ENCODE data around the gene ASB2.

The ASB2 gene

DNA sequence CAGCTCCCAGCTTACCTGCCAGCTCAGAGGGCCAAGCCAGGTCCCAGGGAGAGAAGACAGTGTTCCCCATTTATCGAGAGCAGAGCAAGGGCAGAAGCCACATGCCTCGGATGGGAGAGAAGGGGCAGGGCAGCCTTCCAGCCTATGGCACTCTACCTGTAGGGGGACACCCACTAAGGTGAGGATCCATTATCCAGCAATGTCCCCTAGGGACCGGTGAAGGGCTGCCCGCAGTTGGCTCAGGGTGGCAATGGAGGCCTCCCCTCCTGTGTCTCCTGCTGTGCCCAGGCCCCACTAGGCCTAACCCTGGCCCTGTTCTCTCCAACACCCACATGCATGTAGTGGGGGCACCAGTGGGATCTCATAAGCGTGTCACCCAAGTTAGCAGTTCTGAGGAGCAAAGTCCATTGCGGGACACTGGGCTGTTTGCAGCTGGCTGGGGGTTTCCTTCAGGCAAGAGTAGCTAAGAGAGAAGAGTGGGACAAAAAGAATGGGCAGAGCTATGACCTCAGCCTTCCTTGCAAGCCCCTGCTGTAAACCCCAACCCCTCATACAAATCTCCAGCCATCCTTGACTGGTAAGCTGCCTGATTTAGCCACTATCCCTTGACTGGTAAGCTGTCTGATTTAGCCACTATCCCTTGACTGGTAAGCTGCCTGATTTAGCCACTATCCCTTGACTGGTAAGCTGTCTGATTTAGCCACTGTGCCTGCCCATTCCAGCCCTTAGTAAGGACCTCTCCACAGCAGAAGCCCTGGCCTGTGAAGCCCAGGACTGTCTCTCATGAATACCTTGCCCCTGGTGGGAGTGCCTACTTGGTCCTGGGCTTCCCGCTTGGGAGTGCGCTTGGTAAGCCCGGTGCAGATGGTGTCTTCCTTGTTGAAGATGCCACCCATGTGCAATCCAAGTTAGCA is 5.2 kb upstream of the ASB2 start:
- in situ Hi-C loops (cut with HindIII; ENCODE audit: low sequenced_read_pairs) = no loop called here

GRCh38 chr14:93980456-93981201 is 4.3 kb upstream of the ASB2 start:
- in situ Hi-C loops (cut with HindIII; ENCODE audit: low sequenced_read_pairs) = no loop called here

GRCh38 chr14:93978735-93979134 is 2.4 kb upstream of the ASB2 start:
- in situ Hi-C loops (cut with HindIII; ENCODE audit: low sequenced_read_pairs) = no loop called here

- in situ Hi-C loops (cut with HindIII; ENCODE audit: low sequenced_read_pairs) = no loop called here
Observed at GRCh38 chr14:93977790-93978581, 1.6 kb upstream of the ASB2 start.

DNA sequence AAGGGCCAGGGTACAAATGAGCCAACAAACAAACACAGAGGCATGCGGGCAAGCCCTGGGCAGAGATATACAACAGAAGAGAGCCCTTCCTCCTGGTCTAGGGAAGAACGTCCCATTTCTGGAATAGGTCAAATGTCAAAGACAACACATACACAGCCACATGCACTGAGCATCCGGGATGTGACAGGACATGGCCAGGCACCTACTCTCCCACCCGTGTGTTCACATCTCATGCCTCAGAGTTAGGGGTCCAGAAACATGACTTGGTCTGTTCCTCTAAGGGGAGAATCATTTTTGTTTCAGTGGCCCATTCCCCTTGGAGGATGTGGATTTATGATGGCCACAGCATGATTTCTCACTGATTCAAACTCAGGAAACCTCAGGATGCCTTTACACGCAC is 801 bp upstream of the ASB2 start:
- in situ Hi-C loops (cut with HindIII; ENCODE audit: low sequenced_read_pairs) = no loop called here

DNA sequence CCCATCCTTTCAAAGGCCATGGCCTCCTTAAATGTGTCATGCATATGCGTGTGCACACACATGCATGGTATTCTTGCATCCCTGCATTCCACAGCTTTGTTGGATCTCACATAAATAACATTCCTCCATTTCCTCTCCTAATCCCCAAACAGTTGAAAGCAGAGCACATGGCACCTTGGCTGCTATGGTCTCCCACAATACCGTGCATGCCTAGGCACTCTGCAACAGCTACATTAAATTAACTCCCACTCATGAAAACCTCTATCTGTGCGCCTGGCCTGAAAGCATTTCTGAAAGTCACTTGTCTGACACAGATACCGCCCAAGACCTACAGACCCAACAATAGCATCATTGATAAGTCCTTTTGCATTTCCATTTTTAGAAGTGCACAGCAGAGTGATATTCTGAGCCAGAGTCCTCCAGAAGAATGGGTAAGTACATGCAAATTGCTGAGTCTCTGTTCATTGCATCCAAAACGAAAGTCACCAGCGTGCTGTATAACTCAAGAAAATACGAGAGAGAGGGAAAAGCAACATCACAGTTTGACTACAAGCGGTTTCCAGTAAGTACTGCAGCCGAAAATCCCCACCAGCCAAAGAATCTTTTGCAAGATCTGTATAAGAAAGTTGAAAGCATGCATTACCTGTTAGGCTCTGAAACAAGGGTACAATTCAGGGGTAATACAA is 436 bp downstream of the ASB2 start:
- in situ Hi-C loops (cut with HindIII; ENCODE audit: low sequenced_read_pairs) = no loop called here

DNA sequence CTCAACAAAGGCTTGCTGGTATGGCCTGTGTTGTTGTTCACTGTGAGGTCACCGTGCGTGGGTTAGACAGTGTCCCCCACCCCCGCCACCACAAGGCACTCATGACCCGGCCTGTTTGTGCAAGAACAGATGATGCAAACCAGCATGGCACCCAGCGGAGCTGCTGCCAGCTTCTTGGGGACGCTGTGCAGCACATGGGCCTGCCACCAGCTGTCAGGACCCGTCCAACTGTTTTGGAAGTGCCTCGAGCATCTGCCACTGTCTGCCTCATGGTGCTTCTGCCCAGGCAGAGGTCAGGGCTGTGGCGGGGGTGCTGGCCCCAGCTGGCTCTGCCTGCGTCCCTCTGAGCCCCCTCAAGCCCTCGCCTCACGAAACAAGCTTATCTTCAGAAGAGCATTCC is 1.5 kb downstream of the ASB2 start:
- in situ Hi-C loops (cut with HindIII; ENCODE audit: low sequenced_read_pairs) = loop anchor here (5.0 kb wide), 1 partner anchor 52 kb away; the partner anchor contains the start of gene OTUB2

DNA sequence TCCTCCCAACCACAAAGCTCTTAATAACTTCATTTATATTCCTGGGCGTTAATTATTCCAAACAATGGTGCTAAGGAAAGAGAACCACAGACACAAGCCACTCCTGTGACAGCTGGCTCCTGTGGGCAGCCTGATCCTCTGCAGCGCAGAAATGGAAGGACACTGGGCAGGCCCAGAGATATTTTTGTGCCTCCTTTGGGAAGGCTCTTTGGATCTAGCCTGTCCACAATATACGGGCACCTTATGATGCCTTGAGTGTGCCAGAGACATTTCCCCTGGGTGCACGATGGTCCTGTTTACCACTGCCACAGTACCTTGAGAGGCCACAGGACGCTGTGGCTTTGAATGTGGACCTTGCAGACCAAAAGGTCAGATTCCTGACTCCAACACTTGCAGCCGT is 2.1 kb downstream of the ASB2 start:
- in situ Hi-C loops (cut with HindIII; ENCODE audit: low sequenced_read_pairs) = loop anchor here (5.0 kb wide), 1 partner anchor 53 kb away; the partner anchor contains the start of gene OTUB2

GRCh38 chr14:93973607-93974006 is 2.8 kb downstream of the ASB2 start:
- in situ Hi-C loops (cut with HindIII; ENCODE audit: low sequenced_read_pairs) = loop anchor here (5.0 kb wide), 1 partner anchor 54 kb away; the partner anchor contains the start of gene OTUB2

GRCh38 chr14:93972618-93973205 is 3.7 kb downstream of the ASB2 start:
- in situ Hi-C loops (cut with HindIII; ENCODE audit: low sequenced_read_pairs) = loop anchor here (5.0 kb wide), 1 partner anchor 55 kb away; the partner anchor contains the start of gene OTUB2

DNA sequence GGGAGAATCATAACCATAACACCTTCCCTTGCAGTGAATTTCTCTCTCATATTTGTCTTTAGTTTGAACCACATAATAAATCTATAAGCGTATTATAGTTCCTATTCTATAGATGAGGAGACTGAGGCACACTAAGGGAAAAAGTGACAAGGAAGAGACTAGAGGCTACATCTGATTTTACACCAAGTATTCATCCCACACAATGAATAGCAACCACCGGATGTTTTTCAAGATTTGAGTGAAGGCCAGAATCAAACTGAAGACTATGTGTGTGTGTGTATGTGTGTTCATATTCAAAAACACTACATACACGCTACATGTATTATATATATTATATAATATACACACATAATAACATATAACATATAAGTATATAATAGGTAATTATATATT is 4.7 kb downstream of the ASB2 start:
- in situ Hi-C loops (cut with HindIII; ENCODE audit: low sequenced_read_pairs) = loop anchor here (5.0 kb wide), 1 partner anchor 56 kb away; the partner anchor contains the start of gene OTUB2

- in situ Hi-C loops (cut with HindIII; ENCODE audit: low sequenced_read_pairs) = loop anchor here (5.0 kb wide), 1 partner anchor 56 kb away; the partner anchor contains the start of gene OTUB2
Observed at GRCh38 chr14:93970965-93971634, 5.3 kb downstream of the ASB2 start.

DNA sequence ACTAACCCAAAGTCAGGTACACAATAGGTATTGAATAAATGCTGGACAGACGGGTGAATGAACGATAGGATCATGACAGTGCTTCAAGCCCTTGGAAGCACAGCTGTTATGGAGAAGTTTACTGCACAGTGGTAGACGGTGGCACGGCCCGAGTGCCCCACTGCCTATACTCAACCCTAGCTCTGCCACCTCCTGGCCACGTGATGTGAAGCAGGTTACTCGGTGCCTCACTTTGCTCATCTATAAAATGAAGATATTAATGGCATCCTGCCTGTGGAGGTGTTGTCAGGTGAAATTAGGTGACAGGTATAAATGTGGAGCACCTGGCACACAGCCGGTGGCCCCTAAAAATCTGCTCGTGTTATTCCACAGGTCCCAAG is 5.8 kb downstream of the ASB2 start:
- in situ Hi-C loops (cut with HindIII; ENCODE audit: low sequenced_read_pairs) = loop anchor here (5.0 kb wide), 1 partner anchor 57 kb away; the partner anchor contains the start of gene OTUB2

DNA sequence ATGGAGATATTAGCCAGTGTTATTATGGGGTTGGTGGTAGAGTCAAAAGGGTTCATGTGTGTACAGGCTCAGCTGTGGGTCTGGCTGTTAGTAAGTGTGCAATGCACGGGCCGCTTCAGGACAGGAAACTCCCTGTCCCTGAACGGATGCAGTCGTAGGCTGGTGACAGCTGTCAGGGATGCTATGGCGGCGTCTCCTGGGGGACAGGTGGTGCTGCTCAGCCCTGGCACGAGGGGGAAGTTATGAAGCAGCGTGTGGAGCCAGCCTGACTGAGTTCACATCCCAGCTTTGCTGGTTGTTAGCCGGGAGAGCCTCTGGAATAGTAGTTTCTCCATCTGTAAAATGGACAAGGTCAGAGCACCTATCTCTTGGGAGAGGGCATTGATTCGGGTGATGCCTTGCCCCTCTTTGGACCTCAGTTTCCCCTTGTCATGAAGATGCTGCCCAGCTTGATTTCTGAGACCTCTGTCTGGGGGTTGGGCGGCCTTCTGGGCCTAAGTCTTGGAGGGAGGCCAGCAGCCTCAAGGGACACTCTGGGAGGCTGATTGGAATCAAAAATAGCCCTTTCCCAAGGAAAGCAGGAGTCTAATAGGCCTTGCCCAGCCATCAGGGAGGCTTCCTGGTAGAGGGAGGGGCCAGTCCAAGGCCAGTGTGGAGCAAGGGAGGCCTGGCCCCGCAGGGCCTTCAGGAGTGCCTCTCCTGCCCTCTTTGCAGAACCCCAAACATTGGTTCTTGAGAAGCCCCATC is 7.1 kb downstream of the ASB2 start:
- in situ Hi-C loops (cut with HindIII; ENCODE audit: low sequenced_read_pairs) = no loop called here

DNA sequence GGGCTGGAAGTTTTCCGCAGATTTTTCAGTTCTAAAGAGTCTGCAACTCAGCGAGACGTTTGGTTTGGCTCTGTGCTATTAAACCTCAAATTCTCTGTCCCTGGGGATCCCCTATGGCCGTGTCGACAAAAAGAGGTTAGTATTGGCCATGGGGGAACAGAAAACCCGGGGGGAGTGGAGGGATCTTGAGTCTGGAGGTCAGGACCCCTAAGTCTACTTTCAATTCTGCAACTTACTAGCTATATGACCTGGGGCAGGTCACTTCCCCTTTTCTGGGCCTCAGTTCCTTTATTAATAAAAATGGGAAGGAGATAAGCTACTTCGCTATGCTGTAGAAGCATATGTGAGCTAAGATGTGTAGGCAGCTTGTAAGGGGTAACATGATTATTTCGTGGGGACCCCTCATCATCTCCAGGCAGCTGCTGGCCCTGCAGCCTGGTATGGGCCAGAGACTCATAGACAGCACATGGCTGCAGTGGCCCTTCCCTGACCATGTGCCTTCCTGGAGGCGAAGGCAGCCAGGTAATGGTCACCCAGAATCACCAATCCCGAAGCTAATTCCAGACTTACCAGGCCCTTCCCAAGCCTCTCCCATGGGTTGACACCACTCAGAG is 8.6 kb downstream of the ASB2 start:
- in situ Hi-C loops (cut with HindIII; ENCODE audit: low sequenced_read_pairs) = no loop called here

- in situ Hi-C loops (cut with HindIII; ENCODE audit: low sequenced_read_pairs) = no loop called here
Observed at GRCh38 chr14:93965946-93966474, 10.4 kb downstream of the ASB2 start.

- in situ Hi-C loops (cut with HindIII; ENCODE audit: low sequenced_read_pairs) = no loop called here
Observed at GRCh38 chr14:93965287-93965821, 11.0 kb downstream of the ASB2 start.

All from DLD1 (cell line).